Activated CD4-positive, alpha-beta T cell treated with anti-CD3 and anti-CD28 coated beads, Interleukin-2, amount 50 U/mL, for 16 hours (primary cell): ENCODE data around the gene UBE2K.
"Not testable (repeated sequence)": the region's sequence is repeated elsewhere in the genome, so short reads cannot be mapped to it uniquely, and the experiment has no call there.

Experiments
- DNase-seq: peaks from one replicate; pipeline ENCODE4 v3.0.0-alpha.2; 2020

The UBE2K gene

DNA sequence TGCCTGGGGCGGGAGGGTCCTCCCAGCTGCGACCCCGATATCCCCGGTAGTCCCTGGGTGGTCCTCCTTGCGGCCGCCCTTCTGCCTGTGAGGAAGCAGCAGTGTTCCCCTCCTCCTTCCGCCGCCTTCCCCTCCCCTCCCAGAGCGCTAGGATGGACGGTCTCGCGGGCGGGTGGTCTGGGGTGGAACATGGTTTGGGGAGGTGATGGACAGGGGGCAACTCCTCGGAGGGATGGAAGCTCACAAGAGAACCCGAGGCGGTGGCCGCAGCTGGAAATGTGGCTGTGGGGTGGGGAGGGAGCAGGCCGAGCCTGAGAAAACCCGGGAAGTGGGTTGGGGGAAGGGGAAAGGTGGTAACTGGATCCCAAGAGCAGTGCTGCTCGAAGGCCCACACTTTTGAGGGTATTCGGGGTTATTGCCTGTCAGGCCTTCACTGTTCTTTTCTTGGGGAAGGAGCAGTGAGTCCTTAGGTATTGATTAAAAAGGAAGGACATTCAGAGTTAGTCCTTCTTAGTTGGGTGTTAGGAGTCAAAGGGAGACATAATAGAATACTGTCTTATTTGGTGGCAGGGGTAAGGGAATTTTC is 581 bp downstream of the UBE2K start:
- no peak for DNase-seq

DNA sequence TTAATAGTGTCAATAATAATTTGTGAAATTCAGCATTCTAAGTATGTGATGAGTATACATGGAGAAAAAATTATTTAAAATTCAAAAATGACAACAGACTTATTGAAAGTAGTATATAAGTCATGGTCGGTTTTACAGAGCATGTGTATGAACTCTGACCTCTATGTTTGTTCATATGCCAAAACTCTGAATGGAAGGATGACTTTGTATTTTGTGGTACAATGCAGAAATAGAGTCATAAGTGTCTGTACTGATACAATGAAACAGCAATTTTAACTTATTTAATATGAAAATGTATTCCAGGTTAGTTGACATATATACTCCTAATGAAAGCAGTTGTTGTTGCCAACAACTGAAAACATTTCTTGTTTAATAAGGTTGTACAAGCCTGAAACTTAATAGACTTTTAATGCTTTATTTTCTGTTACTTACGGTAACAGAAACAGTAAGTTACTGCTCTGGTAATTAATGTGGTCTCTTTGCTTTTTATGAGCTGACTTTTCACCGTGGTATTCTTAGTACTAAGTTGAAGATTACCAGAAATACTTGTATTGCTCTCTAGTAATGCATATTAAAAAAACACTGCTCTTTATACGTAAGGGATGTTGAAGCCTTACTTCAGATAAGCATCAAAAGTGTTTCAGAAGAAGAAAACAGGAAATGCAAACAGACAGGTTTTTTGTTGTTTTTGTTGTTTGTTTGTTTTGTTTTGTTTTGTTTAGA is 1.9 kb downstream of the UBE2K start:
- peak; percentile 46 for DNase-seq

DNA sequence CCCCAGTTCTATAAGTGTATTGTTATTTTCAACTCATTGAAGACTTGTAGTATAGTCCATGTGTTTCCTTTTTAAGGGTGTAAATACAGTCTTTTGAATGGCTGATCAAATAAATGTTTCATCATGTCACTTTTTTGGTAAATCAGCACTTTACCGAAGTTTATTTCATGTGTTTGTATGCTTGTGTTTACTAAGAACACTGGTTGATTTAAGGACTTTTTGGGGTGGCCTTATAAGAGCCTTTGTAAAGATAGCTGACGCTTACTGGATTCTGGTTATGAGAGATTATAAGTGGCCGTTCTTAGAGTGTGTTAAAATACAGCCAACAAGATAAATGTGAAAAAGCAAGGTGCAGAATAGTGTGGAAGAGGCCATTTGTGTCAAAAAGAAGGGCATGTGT is 2.6 kb downstream of the UBE2K start:
- DNase-seq = no peak

DNA sequence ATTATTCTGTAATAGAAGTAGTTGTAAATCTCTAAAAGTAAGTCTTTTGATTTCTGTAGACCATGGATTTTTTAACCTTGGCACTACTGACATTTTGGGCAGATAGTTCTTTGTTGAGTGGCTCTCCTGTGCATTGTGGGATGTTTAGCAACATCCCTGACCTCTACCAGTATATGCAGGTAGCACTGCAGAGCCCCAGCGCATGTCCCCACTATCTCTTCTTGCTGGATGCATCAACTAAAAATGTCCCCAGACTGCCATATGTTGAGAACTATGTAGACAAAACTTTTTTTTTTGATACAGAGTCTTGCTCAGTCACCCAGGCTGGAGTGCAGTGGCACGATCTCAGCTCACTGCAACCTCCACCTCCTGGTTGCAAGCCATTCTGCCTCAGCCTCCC is 4.8 kb downstream of the UBE2K start:
- no peak for DNase-seq

DNA sequence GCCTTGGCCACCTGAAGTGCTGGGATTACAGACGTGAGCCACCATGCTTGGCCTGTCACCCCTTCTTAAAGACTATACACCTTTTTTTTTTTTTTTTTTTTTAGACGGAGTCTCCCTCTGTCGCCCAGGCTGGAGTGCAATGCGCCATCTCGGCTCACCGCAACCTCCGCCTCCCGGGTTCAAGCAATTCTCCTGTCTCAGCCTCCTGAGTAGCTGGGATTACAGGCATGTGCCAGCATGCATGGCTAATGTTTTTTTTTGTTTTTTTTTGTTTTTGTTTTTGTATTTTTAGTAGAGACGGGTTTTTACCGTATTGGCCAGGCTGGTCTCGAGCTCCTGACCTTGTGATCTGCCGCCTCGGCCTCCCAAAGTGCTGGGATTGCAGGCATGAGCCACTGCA is 6.9 kb downstream of the UBE2K start:
- not testable (repeated sequence) for DNase-seq

DNA sequence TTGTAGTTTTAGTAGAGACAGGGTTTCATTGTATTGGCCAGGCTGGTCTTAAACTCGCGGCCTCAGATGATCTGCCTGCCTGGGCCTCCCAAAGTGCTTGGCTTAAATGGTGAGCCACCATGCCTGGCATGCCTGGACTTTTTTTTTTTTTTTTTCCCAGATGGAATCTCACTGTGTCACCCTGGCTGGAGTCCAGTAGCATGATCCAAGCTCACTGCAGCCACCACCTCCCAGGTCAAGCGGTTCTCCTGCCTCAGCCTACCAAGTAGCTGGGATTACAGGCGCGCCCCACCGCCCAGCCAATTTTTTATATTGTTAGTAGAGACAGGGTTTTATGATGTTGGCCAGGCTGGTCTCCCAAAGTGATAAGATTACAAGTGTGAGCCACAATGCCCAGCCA is 8.4 kb downstream of the UBE2K start:
- DNase-seq = no peak

DNA sequence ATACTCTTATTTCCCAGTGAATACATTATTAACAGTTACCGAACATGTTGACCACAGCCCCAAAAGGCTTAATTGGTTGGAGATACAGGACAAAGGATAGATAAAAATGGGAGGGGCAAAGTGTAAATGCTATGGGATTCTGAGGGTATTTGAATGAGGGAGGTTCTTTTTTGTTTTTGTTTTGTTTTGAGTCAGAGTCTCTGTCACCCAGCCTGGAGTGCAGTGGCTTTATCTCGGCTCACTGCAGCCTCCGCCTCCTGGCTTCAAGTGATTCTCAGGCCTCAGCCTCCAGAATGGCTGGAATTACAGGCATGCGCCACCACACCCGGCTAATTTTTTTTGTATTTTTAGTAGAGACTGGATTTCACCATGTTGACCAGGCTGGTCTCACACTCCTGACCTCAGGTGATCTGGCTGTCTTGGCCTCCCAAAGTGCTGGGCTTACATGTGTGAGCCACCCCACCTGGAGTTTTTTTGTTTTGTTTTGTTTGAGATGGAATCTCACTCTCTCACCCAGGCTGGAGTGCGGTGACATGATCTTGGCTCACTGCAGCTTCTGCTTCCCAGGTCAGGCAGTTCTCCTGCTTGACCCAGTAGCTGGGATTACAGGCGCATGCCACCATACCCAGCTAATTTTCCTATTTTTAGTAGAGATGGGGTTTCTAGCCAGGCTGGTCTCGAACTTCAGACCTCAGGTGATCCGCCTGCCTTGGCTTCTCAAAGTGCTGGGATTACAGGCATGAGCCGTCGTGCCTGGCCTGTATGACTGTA is 9.0 kb downstream of the UBE2K start:
- peak; percentile 56 for DNase-seq

DNA sequence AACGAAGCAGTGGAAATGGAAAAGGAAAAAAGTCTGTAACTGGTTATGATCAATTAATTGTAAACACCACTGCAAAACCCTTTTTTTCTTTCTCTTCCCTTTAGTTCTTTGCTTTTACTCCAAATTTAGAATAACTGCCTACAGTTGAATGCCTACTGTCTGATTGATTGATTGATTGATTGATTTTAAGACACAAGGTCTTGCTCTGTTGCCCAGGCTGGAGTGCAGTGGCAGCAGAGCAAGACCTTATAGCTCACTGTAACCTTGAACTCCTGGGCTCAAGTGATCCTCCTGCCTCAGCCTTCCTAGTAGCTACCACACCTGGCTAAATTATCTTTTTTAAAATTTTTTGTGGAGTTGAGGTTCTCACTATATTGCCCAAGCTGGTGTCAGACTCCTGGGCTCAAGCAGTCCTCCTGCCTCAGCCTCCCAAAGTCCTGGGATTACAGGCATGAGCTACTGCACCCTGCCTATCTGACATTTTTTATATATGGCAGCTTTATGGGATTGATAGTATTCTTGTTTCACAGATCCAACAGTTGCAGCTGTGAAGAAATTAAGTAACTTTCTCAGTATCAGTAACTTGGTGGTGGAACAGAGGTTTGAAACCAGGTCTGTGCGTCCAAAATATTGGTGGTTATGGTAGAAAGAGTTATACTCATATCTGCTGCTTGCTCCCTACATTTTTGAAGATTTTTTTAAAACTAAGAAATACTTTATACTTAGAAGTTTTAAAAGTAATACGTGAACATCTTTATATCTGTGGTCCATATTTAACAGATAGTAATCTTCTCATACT is 12.4 kb downstream of the UBE2K start:
- DNase-seq = peak; percentile 36

DNA sequence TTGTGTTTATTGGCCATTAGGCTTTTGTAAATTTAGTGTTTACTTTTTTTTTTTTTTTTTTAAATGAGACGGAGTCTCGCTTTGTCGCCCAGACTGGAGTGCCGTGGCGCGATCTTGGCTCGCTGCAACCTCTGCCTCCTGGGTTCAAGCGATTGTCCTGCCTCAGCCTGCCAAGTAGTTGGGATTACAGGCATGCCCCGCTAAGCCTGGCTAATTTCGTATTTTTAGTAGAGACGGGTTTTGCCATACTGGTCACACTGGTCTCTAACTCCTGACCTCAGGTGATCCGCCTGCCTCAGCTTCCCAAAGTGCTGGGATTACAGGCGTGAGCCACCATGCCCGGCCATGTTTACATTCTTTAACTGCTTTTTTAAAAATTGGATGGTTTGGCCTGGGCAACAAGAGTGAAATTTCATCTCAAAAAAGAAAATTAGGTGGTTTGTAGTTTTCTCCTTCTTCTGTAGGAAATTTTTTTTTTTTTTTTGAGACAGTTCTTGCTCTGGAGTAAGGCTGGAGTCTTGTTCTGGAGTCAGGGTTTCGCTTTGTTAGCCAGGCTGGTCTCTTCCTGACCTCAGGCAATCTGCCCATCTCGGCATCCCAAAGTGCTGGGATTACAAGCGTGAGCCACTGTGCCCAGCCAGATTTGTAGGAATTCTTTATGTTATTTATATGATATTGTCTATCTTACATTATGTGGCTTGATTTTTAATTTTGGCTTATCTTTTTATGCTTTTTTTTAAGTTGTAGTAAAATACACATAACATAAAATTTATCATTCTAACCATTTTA is 15.1 kb downstream of the UBE2K start:
- no peak for DNase-seq

DNA sequence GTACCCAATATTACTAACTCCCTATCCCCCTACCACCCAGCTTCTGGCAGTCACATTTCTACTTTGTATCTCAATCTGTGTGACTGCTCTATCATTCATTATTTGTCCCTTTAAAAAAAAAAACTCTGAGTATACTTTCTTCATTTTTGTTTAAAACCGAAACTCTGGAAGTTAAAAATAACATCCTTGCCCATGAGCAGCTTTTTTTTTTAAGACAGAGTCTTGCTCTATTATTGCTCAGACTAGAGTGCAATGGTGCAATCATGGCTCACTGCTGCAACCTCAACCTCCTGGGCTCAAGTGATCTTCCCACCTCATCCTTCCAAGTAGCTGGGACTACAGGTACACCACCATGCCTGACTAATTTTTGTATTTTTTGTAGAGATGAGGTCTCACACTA is 15.8 kb downstream of the UBE2K start:
- no peak for DNase-seq

DNA sequence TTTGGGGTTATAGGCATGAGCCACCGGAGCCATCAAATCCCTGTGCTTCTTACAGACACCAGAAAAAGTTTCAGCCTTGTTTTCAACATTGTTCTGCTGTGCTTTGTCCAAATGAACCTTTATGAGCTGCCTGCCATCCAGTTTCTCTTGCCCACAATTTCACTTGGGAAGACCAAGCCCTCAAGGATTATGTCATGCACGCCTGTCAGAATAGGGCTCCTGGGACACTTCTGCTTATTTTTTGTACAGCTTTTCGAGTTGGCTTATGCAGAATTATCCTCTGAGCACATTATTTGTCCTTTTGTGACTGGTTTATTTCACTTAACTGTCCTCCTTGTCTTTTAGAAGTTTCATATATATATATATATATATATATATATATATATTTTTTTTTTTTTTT is 16.2 kb downstream of the UBE2K start:
- DNase-seq = no peak

DNA sequence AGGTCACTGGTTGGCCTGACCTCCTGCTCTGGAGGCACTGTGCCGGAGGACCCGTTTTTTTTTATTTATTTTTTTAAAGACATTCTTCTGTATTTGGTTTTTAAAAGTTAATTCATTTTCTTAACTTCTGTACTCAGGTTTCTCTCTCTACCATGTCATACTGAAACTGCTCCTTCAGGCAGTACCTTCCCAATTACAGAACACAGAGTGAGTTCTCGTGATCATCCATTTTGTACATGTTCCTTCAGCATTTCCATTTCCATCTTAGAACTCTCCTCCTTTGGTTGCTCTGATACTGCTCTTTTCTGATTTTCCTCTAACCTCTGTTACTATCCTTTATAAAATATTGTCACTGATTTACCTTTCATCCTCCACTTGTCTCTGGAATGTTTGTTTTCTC is 17.9 kb downstream of the UBE2K start:
- peak; percentile 24 for DNase-seq

DNA sequence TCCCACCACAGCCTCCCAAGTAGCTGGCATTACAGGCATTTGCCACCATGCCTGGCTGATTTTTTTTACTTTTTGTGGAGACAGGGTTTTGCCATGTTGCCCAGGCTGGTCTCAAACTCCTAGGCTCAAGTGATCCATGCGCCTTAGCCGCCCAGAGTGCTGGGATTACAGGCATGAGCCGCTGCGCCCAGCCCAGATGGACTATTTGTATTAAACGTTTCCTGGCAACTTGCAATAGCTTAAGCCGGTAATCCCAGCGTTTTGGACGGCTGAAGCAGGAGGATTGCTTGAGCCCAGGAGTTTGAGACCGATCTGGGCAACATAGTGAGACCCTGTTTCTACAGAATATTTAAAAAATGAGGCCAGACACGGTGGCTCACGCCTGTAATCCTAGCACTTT is 18.4 kb downstream of the UBE2K start:
- DNase-seq = no peak

DNA sequence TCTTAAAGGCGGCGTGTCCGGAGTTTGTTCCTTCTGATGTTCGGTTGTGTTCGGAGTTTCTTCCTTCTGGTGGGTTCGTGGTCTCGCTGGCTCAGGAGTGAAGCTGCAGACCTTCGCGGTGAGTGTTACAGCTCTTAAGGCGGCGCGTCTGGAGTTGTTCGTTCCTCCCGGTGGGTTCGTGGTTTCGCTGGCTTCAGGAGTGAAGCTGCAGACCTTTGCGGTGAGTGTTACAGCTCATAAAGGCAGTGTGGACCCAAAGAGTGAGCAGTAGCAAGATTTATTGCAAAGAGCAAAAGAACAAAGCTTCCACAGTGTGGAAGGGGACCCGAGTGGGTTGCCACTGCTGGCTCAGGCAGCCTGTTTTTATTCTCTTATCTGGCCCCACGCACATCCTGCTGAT is 19.8 kb downstream of the UBE2K start:
- DNase-seq = not testable (repeated sequence)

DNA sequence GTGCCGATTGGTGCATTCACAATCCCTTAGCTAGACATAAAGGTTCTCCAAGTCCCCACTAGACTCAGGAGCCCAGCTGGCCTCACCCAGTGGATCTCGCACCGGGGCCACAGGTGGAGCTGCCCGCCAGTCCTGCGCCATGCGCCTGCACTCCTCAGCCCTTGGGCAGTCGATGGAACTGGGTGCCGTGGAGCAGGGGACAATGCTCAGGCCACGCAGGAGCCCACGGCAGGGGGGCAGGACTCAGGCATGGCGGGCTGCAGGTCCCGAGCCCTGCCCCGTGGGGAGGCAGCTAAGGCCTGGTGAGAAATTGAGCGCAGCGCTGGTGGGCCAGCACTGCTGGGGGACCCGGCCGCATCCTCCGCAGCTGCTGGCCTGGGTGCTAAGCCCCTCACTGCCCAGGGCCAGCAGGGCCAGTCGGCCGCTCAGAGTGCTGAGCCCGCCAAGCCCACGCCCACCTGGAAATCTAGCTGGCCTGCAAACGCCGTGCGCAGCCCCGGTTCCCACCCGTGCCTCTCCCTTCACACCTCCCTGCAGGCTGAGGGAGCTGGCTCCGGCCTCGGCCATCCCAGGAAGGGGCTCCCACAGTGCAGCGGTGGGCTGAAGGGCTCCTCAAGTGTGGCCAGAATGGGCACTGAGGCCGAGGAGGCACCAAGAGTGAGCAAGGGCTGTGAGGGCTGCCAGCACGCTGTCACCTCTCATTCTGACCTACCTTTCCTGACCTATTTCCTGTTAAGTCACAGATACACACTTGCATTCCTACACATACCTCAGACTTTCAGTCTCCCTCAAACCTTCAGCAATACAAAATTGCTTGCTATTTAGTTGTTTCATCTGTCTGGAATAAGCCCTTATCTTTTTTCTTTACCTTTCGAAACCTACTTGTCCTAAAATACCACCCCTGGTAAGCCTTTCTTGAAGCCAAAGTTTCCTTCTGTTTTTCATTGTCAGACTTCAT is 20.7 kb downstream of the UBE2K start:
- peak; percentile 33 for DNase-seq

DNA sequence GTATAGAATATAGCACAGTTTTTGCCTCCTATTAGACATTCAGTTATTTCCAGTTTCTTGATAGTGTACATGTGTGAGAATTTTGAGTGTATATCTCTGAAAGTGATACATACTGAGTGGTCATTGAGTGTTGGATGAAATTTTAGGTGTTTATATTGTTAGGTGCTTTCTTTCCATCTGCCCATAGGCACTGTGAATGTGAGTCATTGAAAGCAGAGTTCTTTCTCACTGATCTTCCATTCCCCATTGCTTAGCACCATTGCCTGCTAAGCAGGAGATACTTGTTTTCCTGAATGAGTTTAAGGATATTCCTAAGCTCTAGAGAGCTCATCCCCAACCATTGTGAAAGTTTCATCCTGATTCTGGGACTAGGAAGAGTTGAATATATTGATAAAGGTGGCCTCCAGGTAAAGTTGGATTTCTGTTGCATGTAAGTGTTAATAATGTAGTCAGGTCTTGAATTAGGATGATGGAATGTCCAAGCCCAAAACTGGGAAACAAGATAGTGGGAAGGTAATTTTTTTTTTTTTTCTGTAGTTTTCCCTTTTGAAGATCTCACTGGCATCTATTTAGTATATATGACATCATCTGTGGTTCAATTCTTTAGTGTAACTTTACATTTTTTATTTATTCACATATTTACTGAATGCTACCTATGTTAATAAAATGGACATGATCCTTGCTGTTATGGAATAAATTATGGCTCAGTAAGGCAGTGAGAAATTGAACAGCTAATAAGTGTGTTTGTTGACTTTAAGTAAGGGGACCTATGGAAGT is 22.1 kb downstream of the UBE2K start:
- no peak for DNase-seq

DNA sequence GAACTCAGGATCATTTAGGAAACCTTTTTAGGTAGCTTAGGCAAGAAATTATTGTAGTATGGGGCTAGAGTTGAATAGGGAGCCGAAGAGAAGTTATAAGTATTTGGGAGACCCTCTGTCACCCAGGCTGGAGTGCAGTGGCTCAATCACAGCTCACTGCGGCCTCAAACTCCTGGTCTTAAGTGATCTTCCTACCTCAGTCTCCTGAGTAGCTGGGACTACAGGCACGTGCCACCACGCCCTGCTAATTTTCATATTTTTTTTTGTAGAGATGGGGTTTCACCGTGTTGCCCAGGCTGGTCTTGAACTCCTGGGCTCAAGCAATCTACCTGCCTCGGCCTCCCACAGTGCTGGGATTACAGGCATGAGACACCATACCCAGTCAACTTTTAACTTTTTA is 23.3 kb downstream of the UBE2K start:
- not testable (repeated sequence) for DNase-seq

DNA sequence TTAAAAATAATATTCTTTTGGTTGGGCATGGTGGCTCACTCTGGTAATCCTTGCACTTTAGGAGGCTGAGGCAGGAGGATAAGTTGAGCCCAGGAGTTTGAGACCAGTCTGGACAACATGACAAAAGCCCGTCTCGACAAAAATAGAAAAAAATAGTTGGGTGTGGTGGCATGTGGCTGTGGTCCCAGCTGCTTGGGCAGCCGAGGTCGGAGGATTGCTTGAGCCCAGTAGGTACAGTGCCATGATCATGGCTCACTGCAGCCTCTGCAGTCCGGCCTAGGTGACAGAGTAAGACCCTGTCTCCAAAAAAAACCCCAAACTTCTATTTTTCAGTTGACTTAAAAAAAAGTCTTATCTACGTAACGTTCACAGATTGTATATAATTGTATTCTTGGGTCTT is 23.9 kb downstream of the UBE2K start:
- DNase-seq = no peak

DNA sequence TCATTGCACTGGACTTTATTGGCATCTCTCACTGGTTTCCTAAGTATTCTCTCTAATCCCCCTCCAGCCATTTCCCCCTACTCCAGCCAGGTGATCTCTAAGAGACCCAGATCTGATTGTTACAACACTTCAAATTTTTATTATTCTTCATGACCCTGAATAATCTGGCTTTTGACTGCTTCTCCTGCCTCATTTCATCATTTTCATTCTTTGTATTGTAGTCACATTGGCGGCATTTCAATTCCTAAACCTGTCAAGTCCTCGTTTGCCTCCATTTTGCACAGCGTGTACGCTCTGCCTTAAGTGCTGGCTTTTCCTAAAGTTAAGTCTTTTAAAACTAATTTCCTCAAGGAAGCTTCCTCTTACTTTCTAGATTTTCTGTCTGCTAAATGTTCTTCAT is 31.6 kb downstream of the UBE2K start:
- DNase-seq = no peak

DNA sequence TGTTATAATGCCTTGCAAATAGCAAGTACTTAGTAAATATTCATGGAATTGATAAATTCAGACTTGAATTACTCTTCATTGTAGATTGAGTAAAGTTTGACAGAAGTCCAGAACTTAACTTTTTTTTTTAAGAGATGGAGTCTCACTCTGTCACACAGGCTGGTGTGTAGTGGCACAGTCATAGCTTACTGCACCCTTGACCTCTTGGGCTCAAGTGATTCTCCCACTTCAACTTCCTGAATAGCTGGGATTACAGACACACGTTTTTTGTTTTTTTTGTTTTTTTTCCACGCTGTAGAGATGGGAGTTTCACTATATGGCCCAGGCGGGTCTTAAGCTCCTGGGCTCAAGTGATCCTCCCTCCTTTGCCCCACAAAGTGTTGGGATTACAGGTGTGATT is 32.1 kb downstream of the UBE2K start:
- DNase-seq = no peak

DNA sequence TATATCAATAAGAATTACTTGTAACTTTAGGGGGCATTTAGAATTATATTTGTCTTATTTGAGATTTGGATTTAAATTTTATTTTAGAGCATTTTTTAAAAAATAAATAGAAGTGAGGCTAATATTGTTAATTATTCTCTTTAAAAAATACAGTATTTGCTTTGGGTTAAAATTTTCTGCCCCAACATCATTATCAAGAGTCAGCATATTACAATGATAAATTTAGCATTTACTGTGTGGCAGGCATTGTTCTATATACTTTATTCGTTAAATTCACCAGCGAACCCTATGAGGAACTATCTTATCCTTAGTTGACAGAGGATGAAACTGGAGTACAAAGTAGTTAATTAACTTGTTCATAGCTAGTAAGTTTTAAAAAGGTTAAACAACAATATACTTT is 34.0 kb downstream of the UBE2K start:
- DNase-seq = no peak
